PC-9 (cell line): ENCODE data around the gene GRIFIN. TPM values are rescaled to one million over a fixed set of nuclear protein-coding genes. Genes with fewer than 3 reads are reported as not detected.

Experiments
- BruUV-seq: library from RNA; stranded (reverse); fragments of 400-500 nt; replicated peaks from 2 replicates; lab custom pipeline; 2021; lab: Mats Ljungman, UMichigan
- CTCF ChIA-PET: fragments of 300-600 bp; sonication (Branson Sonifier 250); formaldehyde crosslinking; loops from one replicate; lab custom pipeline; 2022; ENCODE audit warnings: antibody characterized with exemption; lab: Charles Lee
- POLR2A ChIA-PET: fragments of 300-600 bp; sonication (Branson Sonifier 250); formaldehyde crosslinking; loops from one replicate; lab custom pipeline; 2022; ENCODE audit warnings: antibody characterized with exemption; ENCODE audit not compliant: unreplicated experiment; lab: Charles Lee
- DNase-seq, 2 experiments: peaks; one replicate each; pipeline versions ENCODE4 v3.0.0 to v3.0.0-alpha.2; 2015 to 2022; ENCODE audit warnings: mixed read lengths in 1 of 2
- H2AFZ ChIP-seq: fragments of 200-600 bp; sonication (generic); 2 replicates; pipeline ENCODE4 v1.8.1; 2017; ENCODE audit warnings: antibody characterized with exemption
- H3F3A ChIP-seq: fragments of 200-600 bp; sonication (generic); 2 replicates; pipeline ENCODE4 v1.8.1; 2017; ENCODE audit warnings: antibody characterized with exemption, mild to moderate bottlenecking, low read depth; ENCODE audit not compliant: insufficient read depth
- H3K27ac ChIP-seq: fragments of 200-600 bp; sonication (generic); 2 replicates; pipeline ENCODE4 v1.6.1; 2016; ENCODE audit warnings: mixed run types
- H3K27me3 ChIP-seq: fragments of 200-600 bp; sonication (generic); 2 replicates; pipeline ENCODE4 v1.6.1; 2016; ENCODE audit warnings: low read depth, mixed run types; ENCODE audit not compliant: insufficient read depth
- H3K36me3 ChIP-seq: fragments of 200-600 bp; sonication (generic); 2 replicates; pipeline ENCODE4 v1.6.1; 2016; ENCODE audit warnings: low read depth, mixed run types
- H3K4me1 ChIP-seq: fragments of 200-600 bp; sonication (generic); replicated peaks from 2 replicates; pipeline ENCODE4 v1.6.1; 2016; ENCODE audit warnings: mixed run types; ENCODE audit not compliant: insufficient read depth
- H3K4me2 ChIP-seq: fragments of 200-600 bp; sonication (generic); 2 replicates; pipeline ENCODE4 v1.6.1; 2017; ENCODE audit warnings: mixed run types
- H3K4me3 ChIP-seq: fragments of 200-600 bp; sonication (generic); 2 replicates; pipeline ENCODE4 v1.6.1; 2016; ENCODE audit warnings: mixed run types
- H3K79me2 ChIP-seq: fragments of 200-600 bp; sonication (generic); 2 replicates; pipeline ENCODE4 v1.6.1; 2017; ENCODE audit warnings: low read depth, mixed run types
- H3K9me2 ChIP-seq: fragments of 200-600 bp; sonication (generic); 2 replicates; pipeline ENCODE4 v1.8.1; 2017; ENCODE audit warnings: mild to moderate bottlenecking; ENCODE audit not compliant: insufficient read depth
- H3K9me3 ChIP-seq: fragments of 200-600 bp; sonication (generic); 2 replicates; pipeline ENCODE4 v1.8.1; 2016; ENCODE audit warnings: low read depth; ENCODE audit not compliant: insufficient read depth
- H4K20me1 ChIP-seq: fragments of 200-600 bp; sonication (generic); 2 replicates; pipeline ENCODE4 v1.8.1; 2017; ENCODE audit not compliant: insufficient read depth
- CTCF ChIP-seq: fragments of 200-600 bp; sonication (generic); conservative IDR thresholded peaks from 2 replicates; pipeline ENCODE4 v1.6.1; 2017; ENCODE audit warnings: mixed run types, antibody characterized with exemption, mild to moderate bottlenecking, moderate library complexity
- EZH2 ChIP-seq: fragments of 200-600 bp; sonication (generic); IDR thresholded peaks from 2 replicates; pipeline ENCODE4 v1.8.0; 2017; ENCODE audit warnings: antibody characterized with exemption, low read depth
- intact Hi-C: fragments of 100-400 bp; cut with micrococcal nuclease; formaldehyde crosslinking; loops from one replicate; pipeline ENCODE4 v1.10.0; 2022; ENCODE audit not compliant: unreplicated experiment
- total RNA-seq: library from RNA; stranded (reverse); gene quantifications from 2 replicates; pipeline ENCODE4 v1.2.3, GENCODE V29; 2021

GRIFIN gene
- total RNA-seq, 1 experiment from 2014 or later = not detected

DNA sequence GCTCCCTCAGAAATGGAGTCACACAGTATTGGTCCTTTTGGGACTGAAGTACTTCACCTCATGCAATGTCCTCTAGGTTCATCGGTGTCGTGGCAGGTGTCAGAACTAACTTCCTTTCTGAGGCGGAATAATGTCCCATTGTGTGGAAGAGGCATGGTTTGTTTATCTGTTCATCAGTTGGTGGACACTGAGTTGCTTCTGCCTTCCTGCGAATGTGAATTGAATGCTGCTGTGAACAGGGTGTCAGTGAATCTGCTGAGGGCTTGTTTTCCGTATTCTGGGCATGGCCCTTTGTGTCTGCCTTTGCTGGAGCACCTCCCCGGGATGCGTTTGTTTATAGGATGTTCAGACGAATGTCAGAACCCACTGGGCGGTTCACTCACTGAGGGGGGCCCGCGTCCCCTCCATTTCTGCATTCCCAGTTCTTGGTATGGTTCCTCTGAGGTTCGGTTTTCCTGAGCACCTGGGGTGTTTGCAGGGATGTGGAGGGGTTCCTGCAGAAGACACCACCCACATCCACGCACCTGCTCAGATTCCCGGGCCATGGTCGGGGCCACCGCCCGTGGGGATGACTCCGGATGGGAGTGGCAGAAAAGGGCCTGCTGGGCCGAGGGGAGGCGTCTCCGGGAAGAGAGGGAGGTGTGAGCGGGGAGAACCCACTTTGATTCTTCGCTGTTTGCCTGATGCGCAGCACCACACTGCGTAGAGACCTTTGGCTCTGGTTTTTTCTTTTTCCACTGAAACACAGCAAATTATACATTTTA, 39.7 kb downstream of the GRIFIN start:
- POLR2A ChIA-PET = no interaction called here
- intact Hi-C loops = no loop called here
- no peak overlapping the region for H3K4me3 ChIP-seq
- no peaks in the 10 kb centered on the region for H3K9me2 ChIP-seq
- H3K79me2 ChIP-seq = no peaks in the 10 kb centered on the region
- TF ChIP-seq EZH2 (no peak), CTCF (no peak)
- H3K27ac ChIP-seq = no peak overlapping the region
- no peaks in the 10 kb centered on the region for H3K36me3 ChIP-seq
- H4K20me1 ChIP-seq = no peaks in the 10 kb centered on the region
- CTCF ChIA-PET = interaction anchor here (0.5 kb wide), 1 partner anchor 1473 kb away, joined by 14 read pairs; no protein-coding TSS in a partner anchor
- H2AFZ ChIP-seq = no peak overlapping the region
- peaks cover 48% of the 10 kb centered on the region for H3K4me1 ChIP-seq
- H3K27me3 ChIP-seq = no peaks in the 10 kb centered on the region
- DNase-seq = no peak
- peaks cover 29% of the 10 kb centered on the region for H3F3A ChIP-seq
- BruUV-seq = no TSS peak
- H3K4me2 ChIP-seq = peak overlapping the region; percentile 44; the same call in 1 of the 2 replicates
- H3K9me3 ChIP-seq = no peaks in the 10 kb centered on the region

DNA sequence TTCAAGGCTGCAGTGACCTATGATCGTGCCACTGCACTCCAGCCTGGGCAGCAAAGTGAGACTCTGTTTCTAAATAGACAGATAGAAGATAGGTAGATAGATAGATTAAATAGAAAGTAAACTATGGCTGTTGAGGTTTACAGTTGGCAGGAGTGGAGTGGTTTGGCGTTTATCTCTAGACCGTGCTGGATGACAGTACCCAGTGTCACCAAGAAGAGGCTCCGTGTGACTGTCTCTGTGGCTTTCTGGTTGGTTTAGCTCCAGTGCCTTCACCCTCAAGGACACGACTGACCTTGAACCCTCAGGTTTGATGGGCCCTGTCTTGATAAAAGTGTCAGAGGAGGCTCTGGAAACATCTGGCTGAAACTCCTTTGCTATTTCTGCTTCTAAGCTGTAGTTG, 41.1 kb downstream of the GRIFIN start:
- H4K20me1 ChIP-seq = no peaks in the 10 kb centered on the region
- H3K36me3 ChIP-seq = no peaks in the 10 kb centered on the region
- H3K4me2 ChIP-seq = no peak overlapping the region
- no peak overlapping the region for H2AFZ ChIP-seq
- H3K4me1 ChIP-seq = peaks cover 35% of the 10 kb centered on the region
- intact Hi-C loops = no loop called here
- no peaks in the 10 kb centered on the region for H3K27me3 ChIP-seq
- DNase-seq = no peak
- no peaks in the 10 kb centered on the region for H3K79me2 ChIP-seq
- peaks cover 17% of the 10 kb centered on the region for H3F3A ChIP-seq
- TF ChIP-seq EZH2 (no peak), CTCF (no peak)
- H3K27ac ChIP-seq = no peak overlapping the region
- no TSS peak for BruUV-seq
- no peaks in the 10 kb centered on the region for H3K9me2 ChIP-seq
- CTCF ChIA-PET = no interaction called here
- H3K9me3 ChIP-seq = no peaks in the 10 kb centered on the region
- POLR2A ChIA-PET = no interaction called here
- H3K4me3 ChIP-seq = no peak overlapping the region

DNA sequence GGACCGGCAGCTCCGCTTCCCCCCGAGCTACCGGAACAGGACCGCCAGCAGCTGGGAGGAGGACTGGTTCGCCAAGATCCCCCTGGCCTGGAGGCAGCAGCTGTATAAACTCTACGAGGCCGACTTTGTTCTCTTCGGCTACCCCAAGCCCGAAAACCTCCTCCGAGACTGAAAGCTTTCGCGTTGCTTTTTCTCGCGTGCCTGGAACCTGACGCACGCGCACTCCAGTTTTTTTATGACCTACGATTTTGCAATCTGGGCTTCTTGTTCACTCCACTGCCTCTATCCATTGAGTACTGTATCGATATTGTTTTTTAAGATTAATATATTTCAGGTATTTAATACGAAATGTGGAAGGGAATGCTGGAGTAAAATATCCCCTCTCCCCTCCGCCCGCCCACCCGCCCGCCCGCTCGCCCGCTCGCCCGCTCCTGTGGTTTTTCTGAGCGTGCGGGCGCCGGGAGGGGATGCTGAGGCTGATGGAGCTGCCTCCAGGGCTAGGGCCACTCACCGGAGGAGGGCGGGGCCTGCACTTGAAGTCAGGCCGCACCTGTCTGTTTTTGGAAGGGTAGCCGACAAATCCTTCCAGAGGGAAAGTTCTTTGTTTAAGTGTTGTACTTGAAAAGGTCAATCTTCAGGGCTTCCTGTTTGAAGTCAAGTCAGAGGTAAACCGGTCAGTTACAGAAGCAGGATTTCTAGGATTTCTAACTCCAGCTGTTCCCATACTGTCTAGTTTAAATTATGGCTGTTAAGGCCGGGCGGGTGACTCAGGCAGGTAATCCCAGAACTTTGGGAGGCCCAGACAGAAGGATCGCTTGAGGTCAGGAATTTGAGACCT, 42.3 kb downstream of the GRIFIN start:
- Histone ChIP-seq H3F3A (peaks cover 13% of the 10 kb centered on the region; the same call in 1 of the 2 replicates), H3K9me3 (no peaks in the 10 kb centered on the region), H3K9me2 (no peaks in the 10 kb centered on the region), H4K20me1 (no peaks in the 10 kb centered on the region), H3K4me1 (peaks cover 23% of the 10 kb centered on the region), H3K4me3 (no peak overlapping the region), H3K4me2 (no peak overlapping the region), H3K27me3 (no peaks in the 10 kb centered on the region), H3K27ac (no peak overlapping the region), H3K79me2 (no peaks in the 10 kb centered on the region), H3K36me3 (no peaks in the 10 kb centered on the region), H2AFZ (no peak overlapping the region)
- ChIA-PET POLR2A (no interaction called here), CTCF (no interaction called here)
- no TSS peak for BruUV-seq
- TF ChIP-seq EZH2 = no peak
- intact Hi-C loops = no loop called here
- peak in 1 of 2 experiments; percentile 48 for DNase-seq
